GM12891 (cell line): ENCODE results near the gene ARSG.

Experiments
- PAX5 ChIP-seq: IDR thresholded peaks from 2 replicates; pipeline ENCODE4 v1.6.1; 2011; ENCODE audit warnings: low read length, moderate library complexity, mild to moderate bottlenecking; ENCODE audit not compliant: insufficient read depth, severe bottlenecking
- POLR2A ChIP-seq: IDR thresholded peaks from 2 replicates; pipeline ENCODE4 v1.6.1; 2011; ENCODE audit warnings: low read depth, low read length, control low read depth
- POLR2AphosphoS5 ChIP-seq: IDR thresholded peaks from 2 replicates; pipeline ENCODE4 v1.6.1; 2011; ENCODE audit warnings: low read depth, low read length, control low read depth
- SPI1 ChIP-seq: IDR thresholded peaks from 2 replicates; pipeline ENCODE4 v1.6.1; 2011; ENCODE audit warnings: low read depth, low read length, control low read depth
- TAF1 ChIP-seq: IDR thresholded peaks from 2 replicates; pipeline ENCODE4 v1.6.1; 2011; ENCODE audit warnings: low read depth, low read length, control low read depth

GRCh38 chr17:68306819-68307218 lies 15.5 kb downstream of the ARSG start:
- TF ChIP-seq POLR2A = no peak
- no peak for TF ChIP-seq POLR2AphosphoS5
- no peak for TF ChIP-seq SPI1
- TF ChIP-seq PAX5 = no peak
- TF ChIP-seq TAF1 = no peak
